Measurements from ENCODE around the gene LIN52. TPM values are rescaled to one million over a fixed set of nuclear protein-coding genes. Genes with fewer than 3 reads are reported as not detected.

LIN52 gene
- total and polyA plus RNA-seq, 9 of the 15 experiments (the other 6 are each of a cell fraction or from before 2014, with no cell fraction given) = 4.6 to 11.8 (median 9.2) TPM

- Histone ChIP-seq H3K9ac (ENCODE audit: insufficient read depth in 1 of 2, low read depth in 2 of 2, low read length in 2 of 2) (no peak overlapping the region), H3K79me2 (ENCODE audit: control insufficient read depth, insufficient read depth, low read length) (no peaks in the 10 kb centered on the region), H2AFZ (ENCODE audit: low read depth, low read length) (no peak overlapping the region), H3K4me2 (ENCODE audit: insufficient read depth, low read length) (no peak overlapping the region), H3K4me1 (replicated peaks in 1 of 2; ENCODE audit: control insufficient read depth in 2 of 2, insufficient read depth in 2 of 2, low read length in 2 of 2) (no peaks in the 10 kb centered on the region), H3K9me3 (replicated peaks; ENCODE audit: control insufficient read depth, insufficient read depth, low read depth, low read length) (no peaks in the 10 kb centered on the region), H3K4me3 (no peak overlapping the region), H4K20me1 (replicated peaks; ENCODE audit: control insufficient read depth, insufficient read depth, low read length) (no peaks in the 10 kb centered on the region), H3K36me3 (ENCODE audit: control insufficient read depth, insufficient read depth, low read length) (peaks cover 3% of the 10 kb centered on the region; the same call in 2 of the 3 replicates), H3K27ac (ENCODE audit: extremely low read depth, low read depth, low read length) (no peak overlapping the region), H3K27me3 (ENCODE audit: control insufficient read depth in 2 of 2, insufficient read depth in 2 of 2, low read length in 2 of 2) (no peaks in the 10 kb centered on the region), H3K9me1 (ENCODE audit: control insufficient read depth, insufficient read depth, low read length) (no peaks in the 10 kb centered on the region)
- no peak for TF ChIP-seq HNRNPUL1 (IDR thresholded peaks at IDR 0.05; ENCODE audit: low read length)
- TF ChIP-seq WHSC1 (IDR thresholded peaks at IDR 0.05; ENCODE audit: low read length) = no peak
- no peak for TF ChIP-seq PRMT5 (CRISPR knock-in tag; IDR thresholded peaks at IDR 0.05)
- no peak for TF ChIP-seq ZNF644 (tag; IDR thresholded peaks at IDR 0.05; ENCODE audit: low read depth)
- TF ChIP-seq ZNF232 (CRISPR knock-in tag; IDR thresholded peaks at IDR 0.05) = no peak
- TF ChIP-seq EP400 (IDR thresholded peaks at IDR 0.05) = no peak
- TF ChIP-seq ZBED1 (IDR thresholded peaks at IDR 0.05) = no peak
- TF ChIP-seq HNRNPLL (IDR thresholded peaks at IDR 0.05; ENCODE audit: low read depth, low read length, poor library complexity, severe bottlenecking) = no peak
- no peak for TF ChIP-seq PTBP1 (IDR thresholded peaks at IDR 0.05; ENCODE audit: low read depth, low read length)
- TF ChIP-seq TCF7L2 (IDR thresholded peaks at IDR 0.05; ENCODE audit: low read depth, low read length) = no peak
- 58% methylated on average over 6 of the region's 8 CpGs for WGBS (ENCODE audit: insufficient coverage, low coverage, missing lambda C conversion rate)
- intact Hi-C loops (cut with micrococcal nuclease) = no loop called here
- no peak for FAIRE-seq
- in situ Hi-C loops (cut with MboI) = no loop called here
- no peak for ATAC-seq
- no peak for DNase-seq (ENCODE audit: extremely low read depth in 1 of 4, low spot score in 3 of 4)
- CTCF ChIA-PET (ENCODE audit: low intra/inter-chr PET ratio) = no interaction called here
- POLR2A ChIA-PET = no interaction called here
- BruUV-seq (replicated peaks) = no TSS peak
Measured at GRCh38 chr14:74194506-74195274, 109.9 kb downstream of the LIN52 start.
